Type B pancreatic cell (in vitro differentiated cells): ENCODE data around the gene SPOCK1. TPM values are rescaled to one million over a fixed set of nuclear protein-coding genes. Genes with fewer than 3 reads are reported as not detected.

Experiments used
- DNase-seq: peaks from one replicate; pipeline ENCODE4 v3.0.0; 2021; ENCODE audit warnings: mixed read lengths; ENCODE audit not compliant: unreplicated experiment; ENCODE audit errors: extremely low spot score
- H3K27ac Mint-ChIP-seq: 2 replicates; pipeline ENCODE4 v1.8.0; 2021; ENCODE audit warnings: mild to moderate bottlenecking, mixed read lengths
- H3K27me3 Mint-ChIP-seq: 2 replicates; pipeline ENCODE4 v1.8.0; 2021; ENCODE audit warnings: mixed read lengths
- H3K36me3 Mint-ChIP-seq: 2 replicates; pipeline ENCODE4 v1.8.0; 2021; ENCODE audit warnings: mixed read lengths
- H3K4me1 Mint-ChIP-seq: one replicate; pipeline ENCODE4 v1.8.0; 2021; ENCODE audit warnings: mixed read lengths; ENCODE audit not compliant: unreplicated experiment
- H3K4me3 Mint-ChIP-seq: 2 replicates; pipeline ENCODE4 v1.8.0; 2021; ENCODE audit warnings: mild to moderate bottlenecking, mixed read lengths
- H3K9me3 Mint-ChIP-seq: 2 replicates; pipeline ENCODE4 v1.8.0; 2021; ENCODE audit warnings: mixed read lengths
- CTCF ChIP-seq: fragments of 200-600 bp; sonication (generic); conservative IDR thresholded peaks from 2 replicates; pipeline ENCODE4 v1.5.0; 2021; ENCODE audit warnings: antibody characterized with exemption, mild to moderate bottlenecking
- total RNA-seq: library from RNA; stranded (reverse); gene quantifications from 2 replicates; pipeline ENCODE4 v1.2.1, GENCODE V29; 2021; ENCODE audit warnings: low replicate concordance

SPOCK1 gene
- total RNA-seq, 1 donor from 2014 or later: 45.1 TPM

DNA sequence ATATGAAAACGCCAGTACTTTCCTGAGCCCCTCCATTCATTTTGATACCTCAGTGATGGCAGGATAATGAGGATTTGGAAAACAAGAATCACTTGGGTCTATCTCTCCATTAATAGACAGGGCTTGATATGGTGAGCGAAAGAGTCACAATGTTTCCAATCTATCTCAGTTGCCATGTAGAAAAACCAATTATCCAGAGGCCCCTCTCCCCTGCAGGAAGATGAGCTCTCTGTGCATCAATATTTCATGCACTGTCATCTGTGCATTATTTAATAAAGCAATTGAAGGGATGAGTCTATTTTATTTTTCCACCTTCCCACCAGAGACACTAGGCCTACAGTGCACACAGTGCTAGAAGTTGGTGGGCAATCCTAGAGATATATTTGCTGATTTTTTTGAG, 326.9 kb downstream of the SPOCK1 start:
- no peak overlapping the region for H3K4me3 Mint-ChIP-seq
- peaks cover 17% of the 10 kb centered on the region for H3K27me3 Mint-ChIP-seq
- H3K27ac Mint-ChIP-seq: no peak overlapping the region
- H3K36me3 Mint-ChIP-seq: no peaks in the 10 kb centered on the region
- peaks cover 10% of the 10 kb centered on the region for H3K4me1 Mint-ChIP-seq
- TF ChIP-seq CTCF: no peak
- no peaks in the 10 kb centered on the region for H3K9me3 Mint-ChIP-seq
- DNase-seq: no peak

GRCh38 chr5:137167187-137167586, 331.9 kb downstream of the SPOCK1 start:
- Mint-ChIP-seq H3K9me3 (no peaks in the 10 kb centered on the region), H3K27ac (no peak overlapping the region), H3K27me3 (peaks cover 5% of the 10 kb centered on the region), H3K36me3 (no peaks in the 10 kb centered on the region), H3K4me3 (no peak overlapping the region), H3K4me1 (no peaks in the 10 kb centered on the region)
- TF ChIP-seq CTCF: no peak
- no peak for DNase-seq

GRCh38 chr5:137164961-137165360, 334.2 kb downstream of the SPOCK1 start:
- Mint-ChIP-seq H3K4me3 (no peak overlapping the region), H3K36me3 (no peaks in the 10 kb centered on the region), H3K4me1 (no peaks in the 10 kb centered on the region), H3K9me3 (no peaks in the 10 kb centered on the region), H3K27ac (no peak overlapping the region), H3K27me3 (peaks cover 3% of the 10 kb centered on the region)
- no peak for DNase-seq
- no peak for TF ChIP-seq CTCF

DNA sequence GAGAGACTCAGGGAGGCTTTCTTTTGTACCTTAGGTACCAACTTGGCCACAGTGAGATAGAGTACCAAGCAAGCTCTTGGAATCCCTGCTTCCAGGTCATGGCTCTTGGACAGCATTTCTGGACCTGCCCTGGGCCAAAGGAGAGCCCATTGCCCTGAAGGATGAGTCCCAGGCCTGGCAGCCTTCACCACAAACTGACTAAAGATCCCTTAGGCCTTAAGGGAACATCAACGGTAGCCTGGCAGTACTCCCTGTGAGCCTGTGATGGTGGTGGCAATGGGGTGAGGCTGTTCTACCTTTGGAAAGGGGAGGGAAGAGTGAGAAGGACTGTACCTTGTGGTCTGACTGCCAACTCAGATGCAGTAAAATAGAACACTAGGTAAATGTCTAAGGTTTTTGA, 334.6 kb downstream of the SPOCK1 start:
- DNase-seq: no peak
- Mint-ChIP-seq H3K36me3 (no peaks in the 10 kb centered on the region), H3K9me3 (no peaks in the 10 kb centered on the region), H3K4me1 (no peaks in the 10 kb centered on the region), H3K27ac (no peak overlapping the region), H3K27me3 (peaks cover 3% of the 10 kb centered on the region), H3K4me3 (no peak overlapping the region)
- TF ChIP-seq CTCF: no peak

DNA sequence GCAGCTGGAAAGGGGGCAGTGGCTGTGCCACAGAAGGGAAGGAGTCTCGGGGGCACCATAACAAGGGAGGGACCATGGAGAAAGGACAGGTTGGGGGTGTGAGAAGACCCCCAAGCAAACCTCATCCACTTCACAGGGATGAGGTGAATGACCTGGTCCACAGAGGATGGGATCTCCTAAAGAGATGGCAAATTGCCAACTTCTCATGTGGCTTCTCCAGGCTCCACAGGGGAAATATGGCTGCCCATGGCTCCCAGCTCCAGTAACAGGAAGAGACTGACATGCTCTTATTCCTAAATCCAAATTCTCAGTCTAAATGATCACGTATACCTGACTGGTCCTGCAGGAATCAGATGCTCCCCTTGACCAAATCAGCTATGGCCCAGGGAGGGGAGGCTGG, 340.4 kb downstream of the SPOCK1 start:
- H3K4me3 Mint-ChIP-seq: no peak overlapping the region
- no peak for TF ChIP-seq CTCF
- H3K27ac Mint-ChIP-seq: no peak overlapping the region
- peaks cover 6% of the 10 kb centered on the region for H3K9me3 Mint-ChIP-seq
- DNase-seq: no peak
- peaks cover 20% of the 10 kb centered on the region for H3K4me1 Mint-ChIP-seq
- H3K36me3 Mint-ChIP-seq: no peaks in the 10 kb centered on the region
- H3K27me3 Mint-ChIP-seq: peaks cover 12% of the 10 kb centered on the region

DNA sequence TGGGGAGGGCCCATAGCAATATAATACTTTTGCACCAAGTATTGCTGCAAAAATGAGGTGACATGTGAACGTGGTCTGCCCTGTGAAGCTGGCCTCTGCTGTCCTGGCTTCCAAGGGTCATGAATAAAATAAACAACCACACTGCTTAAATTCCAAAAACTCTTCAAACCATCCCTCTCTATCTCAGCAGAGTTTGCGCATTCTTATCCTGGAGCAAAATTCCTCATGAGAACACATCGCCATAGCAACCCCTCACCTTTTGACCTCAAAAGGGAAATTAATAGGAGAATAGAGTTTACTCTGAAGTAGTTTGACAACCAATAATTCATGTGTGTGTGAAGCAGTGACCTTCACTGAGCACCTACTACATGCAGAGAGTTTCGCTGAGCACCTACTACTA, 342.9 kb downstream of the SPOCK1 start:
- H3K36me3 Mint-ChIP-seq: no peaks in the 10 kb centered on the region
- peaks cover 24% of the 10 kb centered on the region for H3K27me3 Mint-ChIP-seq
- no peak overlapping the region for H3K4me3 Mint-ChIP-seq
- TF ChIP-seq CTCF: no peak
- H3K4me1 Mint-ChIP-seq: peaks cover 28% of the 10 kb centered on the region
- no peak for DNase-seq
- no peak overlapping the region for H3K27ac Mint-ChIP-seq
- H3K9me3 Mint-ChIP-seq: peaks cover 6% of the 10 kb centered on the region
